22Rv1 (cell line): Measurements from ENCODE around the gene STAMBPL1.
"Not testable (repeated sequence)": the region's sequence is repeated elsewhere in the genome, so short reads cannot be mapped to it uniquely, and the experiment has no call there.

Source experiments
- H3K27ac ChIP-seq: fragments of 450-650 bp; 2 replicates; pipeline ENCODE4 v1.5.1; 2017
- CTCF ChIP-seq: fragments of 450-650 bp; IDR thresholded peaks from 2 replicates; pipeline ENCODE4 v1.5.1; 2017; ENCODE audit warnings: mild to moderate bottlenecking
- ZFX ChIP-seq: fragments of 450-650 bp; IDR thresholded peaks from 2 replicates; pipeline ENCODE4 v1.6.1; 2017; ENCODE audit warnings: antibody characterized with exemption, borderline replicate concordance

STAMBPL1 gene

GRCh38 chr10:88835910-88836221 is 44.2 kb upstream of the STAMBPL1 start:
- no peak overlapping the region for H3K27ac ChIP-seq
- TF ChIP-seq ZFX (no peak), CTCF (peak; percentile 50)

- not testable (repeated sequence) for H3K27ac ChIP-seq
Measured at GRCh38 chr10:88837632-88838031, 42.4 kb upstream of the STAMBPL1 start.

- no peak overlapping the region for H3K27ac ChIP-seq
Measured at GRCh38 chr10:88838766-88839350, 41.2 kb upstream of the STAMBPL1 start.

GRCh38 chr10:88840104-88840503 is 39.9 kb upstream of the STAMBPL1 start:
- TF ChIP-seq ZFX (no peak), CTCF (no peak)

More at GRCh38 chr10:88838766-88839350, 41.2 kb upstream of the STAMBPL1 start:
- TF ChIP-seq ZFX, result no peak
- no peak for TF ChIP-seq CTCF

GRCh38 chr10:88840881-88841280 is 39.2 kb upstream of the STAMBPL1 start:
- H3K27ac ChIP-seq, result peak overlapping the region; percentile 63
- TF ChIP-seq ZFX, result no peak
- no peak for TF ChIP-seq CTCF

More at GRCh38 chr10:88840104-88840503, 39.9 kb upstream of the STAMBPL1 start:
- H3K27ac ChIP-seq, result peak overlapping the region; percentile 63

GRCh38 chr10:88841316-88842111 is 38.5 kb upstream of the STAMBPL1 start:
- TF ChIP-seq ZFX, result no peak
- no peak for TF ChIP-seq CTCF
- H3K27ac ChIP-seq, result no peak overlapping the region; the same call in 1 of the 2 replicates

GRCh38 chr10:88843171-88843570 is 36.9 kb upstream of the STAMBPL1 start:
- no peak for TF ChIP-seq ZFX
- TF ChIP-seq CTCF, result no peak
- H3K27ac ChIP-seq, result no peak overlapping the region
